GM23338 (cell line): ENCODE measurements around the gene ABCG8. TPM values are rescaled to one million over a fixed set of nuclear protein-coding genes. Genes with fewer than 3 reads are reported as not detected.

ENCODE experiments used
- ATAC-seq: fragments of 200-7000 bp; cut with Tn5 transposase; 3 replicates; pipeline ENCODE4 v1.9.1; 2020
- DNase-seq: peaks from one replicate; pipeline ENCODE4 v3.0.0-alpha.2; 2015; ENCODE audit warnings: low spot score
- H2AFZ ChIP-seq: fragments of 200-600 bp; sonication (generic); 2 replicates; pipeline ENCODE4 v1.8.0; 2016; ENCODE audit warnings: antibody characterized with exemption, mild to moderate bottlenecking, moderate library complexity
- H3F3A ChIP-seq: fragments of 200-600 bp; sonication (generic); replicated peaks from 2 replicates; pipeline ENCODE4 v1.8.0; 2017; ENCODE audit warnings: antibody characterized with exemption, mixed run types, low read depth
- H3K27ac ChIP-seq: fragments of 200-600 bp; sonication (generic); 2 replicates; pipeline ENCODE4 v1.6.1; 2016; ENCODE audit warnings: low read depth
- H3K27me3 ChIP-seq: fragments of 200-600 bp; sonication (generic); 2 replicates; pipeline ENCODE4 v1.8.0; 2016; ENCODE audit warnings: mild to moderate bottlenecking, mixed run types, moderate library complexity; ENCODE audit not compliant: insufficient read depth
- H3K36me3 ChIP-seq: fragments of 200-600 bp; sonication (generic); 2 replicates; pipeline ENCODE4 v1.8.0; 2016; ENCODE audit warnings: mild to moderate bottlenecking; ENCODE audit not compliant: insufficient read depth
- H3K4me1 ChIP-seq: fragments of 200-600 bp; sonication (generic); 2 replicates; pipeline ENCODE4 v1.8.0; 2016; ENCODE audit warnings: mild to moderate bottlenecking, moderate library complexity; ENCODE audit not compliant: insufficient read depth
- H3K4me2 ChIP-seq: fragments of 200-600 bp; sonication (generic); 2 replicates; pipeline ENCODE4 v1.7.1; 2017; ENCODE audit warnings: mixed run types
- H3K4me3 ChIP-seq: fragments of 200-600 bp; sonication (generic); 2 replicates; pipeline ENCODE4 v1.6.1; 2016; ENCODE audit warnings: mixed run types
- H3K79me2 ChIP-seq: fragments of 200-600 bp; sonication (generic); replicated peaks from 2 replicates; pipeline ENCODE4 v1.8.0; 2017; ENCODE audit warnings: mild to moderate bottlenecking; ENCODE audit not compliant: insufficient read depth
- H3K9me2 ChIP-seq: fragments of 200-600 bp; sonication (generic); 2 replicates; pipeline ENCODE4 v1.8.0; 2017; ENCODE audit not compliant: insufficient read depth
- H4K20me1 ChIP-seq: fragments of 200-600 bp; sonication (generic); replicated peaks from 2 replicates; pipeline ENCODE4 v1.8.0; 2017; ENCODE audit warnings: mild to moderate bottlenecking; ENCODE audit not compliant: insufficient read depth
- H3K27ac Mint-ChIP-seq: 2 replicates; pipeline ENCODE4 v1.8.0; 2020; ENCODE audit warnings: inconsistent platforms, mild to moderate bottlenecking, moderate library complexity, mixed read lengths
- H3K27me3 Mint-ChIP-seq: 3 replicates; pipeline ENCODE4 v1.8.0; 2022; ENCODE audit warnings: low read depth, mild to moderate bottlenecking, moderate library complexity, mixed read lengths, inconsistent platforms; ENCODE audit not compliant: insufficient read depth, poor library complexity
- H3K36me3 Mint-ChIP-seq: 3 replicates; pipeline ENCODE4 v1.8.0; 2021; ENCODE audit warnings: low read depth, mild to moderate bottlenecking, inconsistent platforms, moderate library complexity, mixed read lengths
- H3K4me1 Mint-ChIP-seq: 3 replicates; pipeline ENCODE4 v1.8.0; 2020; ENCODE audit warnings: mild to moderate bottlenecking, inconsistent platforms, mixed read lengths
- H3K4me3 Mint-ChIP-seq: 3 replicates; pipeline ENCODE4 v1.8.0; 2021; ENCODE audit warnings: moderate library complexity, mild to moderate bottlenecking, inconsistent platforms, mixed read lengths
- H3K9me3 Mint-ChIP-seq: 3 replicates; pipeline ENCODE4 v1.8.0; 2020; ENCODE audit warnings: moderate library complexity, mild to moderate bottlenecking, inconsistent platforms, mixed read lengths
- EZH2phosphoT487 ChIP-seq: fragments of 200-600 bp; sonication (generic); IDR thresholded peaks from one replicate; pipeline ENCODE4 v1.8.1; 2018; ENCODE audit warnings: antibody characterized with exemption; ENCODE audit not compliant: unreplicated experiment
- polyA plus RNA-seq: library from polyadenylated mRNA; unstranded; fragments of >200 nt; fragmentation: Nextera tagmentation; extraction: Ambion mirVana; gene quantifications from 2 replicates; pipeline ENCODE4 v1.2.1, GENCODE V29; 2016
- total RNA-seq: library from RNA; depleted of rRNA; stranded (reverse); fragments of >200 nt; shearing (Covaris generic); gene quantifications from 2 replicates; pipeline ENCODE4 v1.2.3, GENCODE V29; 2014
- TF ChIP-seq, protein P1 (sequence below): fragments of 250-450 bp; sonication (Bioruptor Pico); IDR thresholded peaks from 2 replicates; pipeline ENCODE4 v1.5.0; 2020; ENCODE audit warnings: mild to moderate bottlenecking, moderate library complexity
- TF ChIP-seq, protein P2 (sequence below), 2 experiments: fragments of 200-600 bp in 1 of 2; sonication (generic) in 1 of 2; conservative IDR thresholded peaks; 2 replicates each; pipeline versions ENCODE4 v1.5.1 to v1.6.1; 2016 to 2017; ENCODE audit warnings: antibody characterized with exemption in 2 of 2, low read depth in 2 of 2, mild to moderate bottlenecking in 2 of 2, moderate library complexity in 1 of 2
- TF ChIP-seq, protein P3 (sequence below): IDR thresholded peaks from 2 replicates; pipeline ENCODE4 v1.6.1; 2016; ENCODE audit warnings: antibody characterized with exemption

ABCG8 gene
- total and polyA plus RNA-seq, 2 experiments from 2014 or later = 0.19 to 0.35 TPM

DNA sequence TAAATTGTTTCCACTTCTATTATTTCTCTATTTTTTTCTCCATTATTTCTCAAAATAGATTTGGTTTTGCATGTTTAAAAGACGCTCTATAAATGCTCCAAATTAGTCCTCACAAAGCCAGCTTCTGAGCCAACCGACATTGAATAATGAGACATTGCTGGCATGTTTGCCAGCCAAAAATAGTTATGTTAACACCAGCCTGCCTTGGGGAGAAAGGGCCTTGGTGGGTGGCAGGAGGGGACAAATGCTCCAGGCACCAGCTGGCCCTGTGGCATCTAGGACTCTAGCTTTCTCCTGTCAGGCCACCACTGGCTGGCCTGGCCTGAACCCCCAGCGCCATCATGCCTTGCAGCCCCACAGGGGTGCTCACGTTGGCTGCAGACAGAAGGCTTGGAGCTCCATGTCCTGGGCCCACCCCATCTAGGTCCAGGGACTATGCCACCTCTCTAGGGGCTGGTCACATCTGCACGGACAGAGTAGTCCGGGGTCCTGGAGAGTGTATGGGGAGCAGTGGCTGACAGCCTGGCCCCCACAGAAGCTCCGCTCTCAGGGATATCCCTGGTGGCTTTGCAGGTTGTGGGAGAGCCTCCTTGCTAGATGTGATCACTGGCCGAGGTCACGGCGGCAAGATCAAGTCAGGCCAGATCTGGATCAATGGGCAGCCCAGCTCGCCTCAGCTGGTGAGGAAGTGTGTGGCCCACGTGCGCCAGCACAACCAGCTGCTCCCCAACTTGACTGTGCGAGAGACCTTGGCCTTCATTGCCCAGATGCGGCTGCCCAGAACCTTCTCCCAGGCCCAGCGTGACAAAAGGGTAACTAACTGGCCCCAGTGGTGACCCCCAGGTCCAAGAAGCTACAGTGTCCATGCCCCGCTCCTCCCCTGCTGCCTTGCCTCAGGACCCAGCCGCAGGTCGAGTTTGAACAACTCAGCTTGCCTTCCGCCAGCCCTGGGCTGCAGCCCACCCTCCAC is 12.5 kb downstream of the ABCG8 start (continued):
- TF ChIP-seq, protein P1, sequence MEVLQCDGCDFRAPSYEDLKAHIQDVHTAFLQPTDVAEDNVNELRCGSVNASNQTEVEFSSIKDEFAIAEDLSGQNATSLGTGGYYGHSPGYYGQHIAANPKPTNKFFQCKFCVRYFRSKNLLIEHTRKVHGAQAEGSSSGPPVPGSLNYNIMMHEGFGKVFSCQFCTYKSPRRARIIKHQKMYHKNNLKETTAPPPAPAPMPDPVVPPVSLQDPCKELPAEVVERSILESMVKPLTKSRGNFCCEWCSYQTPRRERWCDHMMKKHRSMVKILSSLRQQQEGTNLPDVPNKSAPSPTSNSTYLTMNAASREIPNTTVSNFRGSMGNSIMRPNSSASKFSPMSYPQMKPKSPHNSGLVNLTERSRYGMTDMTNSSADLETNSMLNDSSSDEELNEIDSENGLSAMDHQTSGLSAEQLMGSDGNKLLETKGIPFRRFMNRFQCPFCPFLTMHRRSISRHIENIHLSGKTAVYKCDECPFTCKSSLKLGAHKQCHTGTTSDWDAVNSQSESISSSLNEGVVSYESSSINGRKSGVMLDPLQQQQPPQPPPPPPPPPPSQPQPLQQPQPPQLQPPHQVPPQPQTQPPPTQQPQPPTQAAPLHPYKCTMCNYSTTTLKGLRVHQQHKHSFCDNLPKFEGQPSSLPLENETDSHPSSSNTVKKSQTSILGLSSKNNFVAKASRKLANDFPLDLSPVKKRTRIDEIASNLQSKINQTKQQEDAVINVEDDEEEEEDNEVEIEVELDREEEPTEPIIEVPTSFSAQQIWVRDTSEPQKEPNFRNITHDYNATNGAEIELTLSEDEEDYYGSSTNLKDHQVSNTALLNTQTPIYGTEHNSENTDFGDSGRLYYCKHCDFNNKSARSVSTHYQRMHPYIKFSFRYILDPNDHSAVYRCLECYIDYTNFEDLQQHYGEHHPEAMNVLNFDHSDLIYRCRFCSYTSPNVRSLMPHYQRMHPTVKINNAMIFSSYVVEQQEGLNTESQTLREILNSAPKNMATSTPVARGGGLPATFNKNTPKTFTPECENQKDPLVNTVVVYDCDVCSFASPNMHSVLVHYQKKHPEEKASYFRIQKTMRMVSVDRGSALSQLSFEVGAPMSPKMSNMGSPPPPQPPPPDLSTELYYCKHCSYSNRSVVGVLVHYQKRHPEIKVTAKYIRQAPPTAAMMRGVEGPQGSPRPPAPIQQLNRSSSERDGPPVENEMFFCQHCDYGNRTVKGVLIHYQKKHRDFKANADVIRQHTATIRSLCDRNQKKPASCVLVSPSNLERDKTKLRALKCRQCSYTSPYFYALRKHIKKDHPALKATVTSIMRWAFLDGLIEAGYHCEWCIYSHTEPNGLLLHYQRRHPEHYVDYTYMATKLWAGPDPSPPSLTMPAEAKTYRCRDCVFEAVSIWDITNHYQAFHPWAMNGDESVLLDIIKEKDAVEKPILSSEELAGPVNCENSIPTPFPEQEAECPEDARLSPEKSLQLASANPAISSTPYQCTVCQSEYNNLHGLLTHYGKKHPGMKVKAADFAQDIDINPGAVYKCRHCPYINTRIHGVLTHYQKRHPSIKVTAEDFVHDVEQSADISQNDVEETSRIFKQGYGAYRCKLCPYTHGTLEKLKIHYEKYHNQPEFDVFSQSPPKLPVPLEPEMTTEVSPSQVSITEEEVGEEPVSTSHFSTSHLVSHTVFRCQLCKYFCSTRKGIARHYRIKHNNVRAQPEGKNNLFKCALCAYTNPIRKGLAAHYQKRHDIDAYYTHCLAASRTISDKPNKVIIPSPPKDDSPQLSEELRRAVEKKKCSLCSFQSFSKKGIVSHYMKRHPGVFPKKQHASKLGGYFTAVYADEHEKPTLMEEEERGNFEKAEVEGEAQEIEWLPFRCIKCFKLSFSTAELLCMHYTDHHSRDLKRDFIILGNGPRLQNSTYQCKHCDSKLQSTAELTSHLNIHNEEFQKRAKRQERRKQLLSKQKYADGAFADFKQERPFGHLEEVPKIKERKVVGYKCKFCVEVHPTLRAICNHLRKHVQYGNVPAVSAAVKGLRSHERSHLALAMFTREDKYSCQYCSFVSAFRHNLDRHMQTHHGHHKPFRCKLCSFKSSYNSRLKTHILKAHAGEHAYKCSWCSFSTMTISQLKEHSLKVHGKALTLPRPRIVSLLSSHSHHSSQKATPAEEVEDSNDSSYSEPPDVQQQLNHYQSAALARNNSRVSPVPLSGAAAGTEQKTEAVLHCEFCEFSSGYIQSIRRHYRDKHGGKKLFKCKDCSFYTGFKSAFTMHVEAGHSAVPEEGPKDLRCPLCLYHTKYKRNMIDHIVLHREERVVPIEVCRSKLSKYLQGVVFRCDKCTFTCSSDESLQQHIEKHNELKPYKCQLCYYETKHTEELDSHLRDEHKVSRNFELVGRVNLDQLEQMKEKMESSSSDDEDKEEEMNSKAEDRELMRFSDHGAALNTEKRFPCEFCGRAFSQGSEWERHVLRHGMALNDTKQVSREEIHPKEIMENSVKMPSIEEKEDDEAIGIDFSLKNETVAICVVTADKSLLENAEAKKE (CRISPR knock-in tag) = no peak
- TF ChIP-seq, protein P2, sequence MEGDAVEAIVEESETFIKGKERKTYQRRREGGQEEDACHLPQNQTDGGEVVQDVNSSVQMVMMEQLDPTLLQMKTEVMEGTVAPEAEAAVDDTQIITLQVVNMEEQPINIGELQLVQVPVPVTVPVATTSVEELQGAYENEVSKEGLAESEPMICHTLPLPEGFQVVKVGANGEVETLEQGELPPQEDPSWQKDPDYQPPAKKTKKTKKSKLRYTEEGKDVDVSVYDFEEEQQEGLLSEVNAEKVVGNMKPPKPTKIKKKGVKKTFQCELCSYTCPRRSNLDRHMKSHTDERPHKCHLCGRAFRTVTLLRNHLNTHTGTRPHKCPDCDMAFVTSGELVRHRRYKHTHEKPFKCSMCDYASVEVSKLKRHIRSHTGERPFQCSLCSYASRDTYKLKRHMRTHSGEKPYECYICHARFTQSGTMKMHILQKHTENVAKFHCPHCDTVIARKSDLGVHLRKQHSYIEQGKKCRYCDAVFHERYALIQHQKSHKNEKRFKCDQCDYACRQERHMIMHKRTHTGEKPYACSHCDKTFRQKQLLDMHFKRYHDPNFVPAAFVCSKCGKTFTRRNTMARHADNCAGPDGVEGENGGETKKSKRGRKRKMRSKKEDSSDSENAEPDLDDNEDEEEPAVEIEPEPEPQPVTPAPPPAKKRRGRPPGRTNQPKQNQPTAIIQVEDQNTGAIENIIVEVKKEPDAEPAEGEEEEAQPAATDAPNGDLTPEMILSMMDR (conservative IDR thresholded peaks at IDR 0.05; ENCODE audit: low read depth in 2 of 2) = no peak

DNA sequence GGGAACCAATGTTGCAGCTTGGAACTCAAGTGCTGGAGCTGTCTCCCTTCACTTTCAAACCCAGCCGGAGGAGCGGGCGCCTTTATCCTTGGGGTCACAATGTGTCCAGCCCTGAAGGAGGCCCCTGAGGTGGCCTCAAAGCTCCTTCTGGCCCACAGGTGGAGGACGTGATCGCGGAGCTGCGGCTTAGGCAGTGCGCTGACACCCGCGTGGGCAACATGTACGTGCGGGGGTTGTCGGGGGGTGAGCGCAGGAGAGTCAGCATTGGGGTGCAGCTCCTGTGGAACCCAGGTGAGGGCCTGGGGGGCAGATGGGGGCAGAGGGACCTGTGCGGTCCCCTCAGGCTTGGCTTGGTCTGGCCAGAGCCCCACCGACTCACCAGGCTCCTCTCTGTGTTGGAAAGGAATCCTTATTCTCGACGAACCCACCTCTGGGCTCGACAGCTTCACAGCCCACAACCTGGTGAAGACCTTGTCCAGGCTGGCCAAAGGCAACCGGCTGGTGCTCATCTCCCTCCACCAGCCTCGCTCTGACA is 13.5 kb downstream of the ABCG8 start:
- H3K4me3 Mint-ChIP-seq = no peak overlapping the region
- Histone ChIP-seq H3K4me3 (no peak overlapping the region), H2AFZ (no peak overlapping the region), H3F3A (no peaks in the 10 kb centered on the region), H3K27ac (no peak overlapping the region), H3K4me1 (no peaks in the 10 kb centered on the region), H3K27me3 (peaks cover 12% of the 10 kb centered on the region; the same call in 1 of the 2 replicates), H3K36me3 (no peaks in the 10 kb centered on the region), H3K79me2 (no peaks in the 10 kb centered on the region), H4K20me1 (no peaks in the 10 kb centered on the region), H3K4me2 (no peak overlapping the region), H3K9me2 (no peaks in the 10 kb centered on the region)
- no peaks in the 10 kb centered on the region for H3K36me3 Mint-ChIP-seq
- no peaks in the 10 kb centered on the region for H3K4me1 Mint-ChIP-seq
- DNase-seq (no peak), ATAC-seq (no peak)
- H3K9me3 Mint-ChIP-seq = no peaks in the 10 kb centered on the region
- H3K27me3 Mint-ChIP-seq = peaks cover 8% of the 10 kb centered on the region
- no peak overlapping the region for H3K27ac Mint-ChIP-seq
- no peak for TF ChIP-seq EZH2phosphoT487
- TF ChIP-seq, protein P3, sequence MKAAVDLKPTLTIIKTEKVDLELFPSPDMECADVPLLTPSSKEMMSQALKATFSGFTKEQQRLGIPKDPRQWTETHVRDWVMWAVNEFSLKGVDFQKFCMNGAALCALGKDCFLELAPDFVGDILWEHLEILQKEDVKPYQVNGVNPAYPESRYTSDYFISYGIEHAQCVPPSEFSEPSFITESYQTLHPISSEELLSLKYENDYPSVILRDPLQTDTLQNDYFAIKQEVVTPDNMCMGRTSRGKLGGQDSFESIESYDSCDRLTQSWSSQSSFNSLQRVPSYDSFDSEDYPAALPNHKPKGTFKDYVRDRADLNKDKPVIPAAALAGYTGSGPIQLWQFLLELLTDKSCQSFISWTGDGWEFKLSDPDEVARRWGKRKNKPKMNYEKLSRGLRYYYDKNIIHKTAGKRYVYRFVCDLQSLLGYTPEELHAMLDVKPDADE = no peak
